Thyroid gland (tissue), 4 donors: ENCODE data around the gene ABCA3.

Source experiments
- CTCF ChIP-seq, 6 experiments: fragments of 200-600 bp in 3 of 6; fragments of 450-650 bp in 3 of 6; sonication (generic) in 3 of 6; IDR thresholded peaks; one replicate each; pipeline ENCODE4 v1.5.1; 2016 to 2019; ENCODE audit warnings: antibody characterized with exemption in 6 of 6, mild to moderate bottlenecking in 2 of 6, inconsistent platforms in 1 of 6, moderate library complexity in 1 of 6
- POLR2A ChIP-seq, 2 donors: fragments of 450-650 bp; IDR thresholded peaks; one replicate each; pipeline ENCODE4 v1.6.1; 2017; ENCODE audit warnings: antibody characterized with exemption in 2 of 2, mild to moderate bottlenecking in 2 of 2, moderate library complexity in 1 of 2

- TF ChIP-seq CTCF (IDR thresholded peaks at IDR 0.05) (no peak), POLR2A (IDR thresholded peaks at IDR 0.05) (no peak)
Measured at GRCh38 chr16:2325181-2325580, 15.3 kb downstream of the ABCA3 start.
